GM18508 (cell line): ENCODE data around the gene HES2.
"Not testable (repeated sequence)": the region's sequence is repeated elsewhere in the genome, so short reads cannot be mapped to it uniquely, and the experiment has no call there.

Source experiments
- ATAC-seq: cut with Tn5 transposase; IDR thresholded peaks from one replicate; pipeline ENCODE4 v1.9.1; 2021; ENCODE audit warnings: moderate number of reproducible peaks; ENCODE audit not compliant: insufficient read depth, unreplicated experiment

The HES2 gene

GRCh38 chr1:6454856-6455751, 35.4 kb upstream of the HES2 start:
- ATAC-seq, result no peak

- not testable (repeated sequence) for ATAC-seq
Observed at GRCh38 chr1:6453895-6454855, 34.5 kb upstream of the HES2 start.

DNA sequence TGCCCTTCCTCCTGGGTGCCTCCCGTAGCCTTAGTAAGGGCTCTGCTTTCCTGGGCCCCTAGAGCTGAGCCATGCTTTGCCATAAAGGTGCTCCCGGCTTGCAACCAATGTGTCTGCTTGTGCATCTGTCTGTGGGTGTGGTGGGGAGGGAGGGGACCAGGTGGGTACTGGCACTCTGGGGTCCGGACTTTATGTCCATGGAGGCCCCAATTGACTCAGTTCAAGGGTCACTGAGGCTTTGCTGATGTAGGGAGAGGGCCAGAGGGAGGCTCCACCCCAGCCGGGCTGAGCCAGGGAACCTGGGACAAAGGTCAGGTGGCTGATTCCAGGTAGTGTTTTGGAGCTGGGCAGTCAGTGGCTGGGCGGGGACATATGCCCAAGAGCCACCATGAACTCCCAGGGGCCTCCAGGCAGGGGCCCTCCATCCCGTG, 31.2 kb upstream of the HES2 start:
- ATAC-seq, result no peak

- ATAC-seq, result not testable (repeated sequence)
Observed at GRCh38 chr1:6450486-6450885, 30.8 kb upstream of the HES2 start.

DNA sequence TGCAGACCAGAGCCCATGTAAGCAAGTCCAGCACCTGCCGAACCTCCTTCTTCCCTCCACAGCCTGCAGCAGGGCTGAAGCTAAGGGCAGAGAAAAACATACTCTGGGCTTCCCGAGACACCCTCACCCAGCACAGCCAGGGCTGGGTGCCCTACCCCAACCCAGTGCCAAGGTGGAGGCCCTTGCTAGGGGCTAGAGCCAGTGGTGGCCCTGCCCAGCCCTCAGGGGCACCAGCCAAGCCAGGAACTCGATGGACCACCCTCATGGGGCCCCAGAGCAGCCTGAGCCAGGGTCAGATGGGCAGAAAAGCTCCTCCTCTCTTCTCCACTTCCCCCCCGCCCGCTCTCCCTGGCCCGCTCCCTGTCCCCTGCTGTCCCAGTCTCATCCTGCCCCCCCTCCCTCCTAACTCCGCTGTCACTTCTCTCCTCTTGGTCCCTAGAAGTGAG, 30.3 kb upstream of the HES2 start:
- no peak for ATAC-seq

DNA sequence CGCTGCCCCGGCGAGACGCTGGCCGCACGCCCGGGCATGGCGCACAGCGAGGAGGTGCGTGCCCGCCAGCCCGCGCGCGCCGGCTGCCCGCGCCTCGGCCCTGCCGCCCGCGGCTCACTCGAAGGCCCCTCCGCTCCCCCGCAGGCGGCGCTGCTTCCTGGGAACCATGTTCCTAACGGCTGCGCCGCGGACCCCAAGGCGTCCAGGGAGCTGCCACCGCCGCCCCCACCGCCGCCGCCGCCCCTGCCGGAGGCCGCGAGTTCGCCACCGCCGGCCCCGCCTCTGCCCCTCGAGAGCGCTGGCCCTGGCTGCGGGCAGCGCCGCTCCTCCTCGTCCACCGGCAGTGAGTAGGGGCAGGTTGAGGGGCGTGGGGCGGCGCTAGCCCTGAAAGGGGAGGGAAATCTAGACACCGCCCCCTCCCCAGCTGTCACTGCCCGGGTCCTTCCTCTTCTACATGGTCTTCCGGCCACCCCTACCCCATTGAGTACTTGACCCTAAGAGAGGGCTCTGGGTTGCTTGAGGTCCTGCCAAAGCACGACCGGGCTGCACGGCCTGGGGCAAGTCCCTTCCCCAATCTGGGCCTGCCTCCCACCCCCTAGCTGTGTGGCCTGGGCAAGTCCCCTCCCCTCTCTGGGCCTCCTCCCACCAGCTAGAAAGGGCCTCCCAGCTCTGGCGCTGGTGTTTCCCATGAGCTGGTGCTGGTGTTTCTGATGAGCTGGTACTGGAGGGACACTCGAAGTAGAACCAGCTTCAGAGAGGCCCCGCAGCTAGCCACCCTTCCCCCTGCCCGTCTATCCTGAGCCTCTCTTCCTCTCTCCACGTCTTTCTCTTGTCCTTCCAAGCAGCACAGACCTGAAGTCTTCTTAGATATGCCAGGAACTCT, 29.3 kb upstream of the HES2 start:
- no peak for ATAC-seq

DNA sequence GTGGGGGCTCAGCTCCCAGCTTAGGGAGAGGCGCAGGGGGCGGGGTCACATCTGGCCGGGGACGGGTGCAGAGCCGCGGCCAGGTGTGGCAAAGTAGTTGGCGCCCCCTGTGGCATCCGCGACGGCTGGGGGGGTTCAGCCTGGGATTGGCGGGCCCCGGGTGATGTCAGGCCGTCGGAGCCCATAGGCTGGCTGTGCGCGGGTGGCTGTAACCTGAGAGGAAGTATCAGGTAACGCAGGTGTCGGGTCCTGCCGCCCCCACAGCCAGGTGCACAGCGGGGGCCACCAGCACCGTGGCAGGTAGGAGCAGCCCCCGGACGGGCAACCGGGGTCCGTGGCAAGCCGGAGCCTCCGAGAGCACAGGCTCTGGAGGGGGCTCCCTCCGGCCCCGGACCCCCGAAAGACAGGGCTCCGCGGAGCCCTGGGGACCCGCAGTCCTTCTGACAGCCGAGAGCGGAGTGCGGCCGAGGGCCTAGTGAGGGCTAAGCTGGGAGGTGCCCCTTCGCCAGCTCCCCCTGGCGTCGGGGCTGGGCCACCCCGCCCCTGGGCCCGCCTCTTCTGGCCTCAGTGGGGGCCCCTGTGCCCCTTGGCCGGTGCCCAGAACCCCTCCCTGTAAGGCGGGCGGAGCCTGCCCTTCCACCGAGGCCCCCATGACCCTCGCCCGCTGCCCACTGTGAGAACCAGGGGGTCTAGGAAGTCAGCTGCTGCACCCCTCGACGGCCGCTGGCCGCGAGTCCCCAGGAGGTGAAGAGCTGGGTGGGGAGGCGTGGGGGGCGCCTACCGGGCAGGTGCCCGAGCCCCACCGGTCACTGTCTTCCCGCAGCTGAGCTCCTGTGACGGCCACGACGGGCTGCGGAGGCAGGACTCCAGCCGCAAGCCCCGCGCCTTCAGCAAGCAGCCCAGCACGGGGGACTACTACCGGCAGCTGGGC, 28.4 kb upstream of the HES2 start:
- no peak for ATAC-seq

DNA sequence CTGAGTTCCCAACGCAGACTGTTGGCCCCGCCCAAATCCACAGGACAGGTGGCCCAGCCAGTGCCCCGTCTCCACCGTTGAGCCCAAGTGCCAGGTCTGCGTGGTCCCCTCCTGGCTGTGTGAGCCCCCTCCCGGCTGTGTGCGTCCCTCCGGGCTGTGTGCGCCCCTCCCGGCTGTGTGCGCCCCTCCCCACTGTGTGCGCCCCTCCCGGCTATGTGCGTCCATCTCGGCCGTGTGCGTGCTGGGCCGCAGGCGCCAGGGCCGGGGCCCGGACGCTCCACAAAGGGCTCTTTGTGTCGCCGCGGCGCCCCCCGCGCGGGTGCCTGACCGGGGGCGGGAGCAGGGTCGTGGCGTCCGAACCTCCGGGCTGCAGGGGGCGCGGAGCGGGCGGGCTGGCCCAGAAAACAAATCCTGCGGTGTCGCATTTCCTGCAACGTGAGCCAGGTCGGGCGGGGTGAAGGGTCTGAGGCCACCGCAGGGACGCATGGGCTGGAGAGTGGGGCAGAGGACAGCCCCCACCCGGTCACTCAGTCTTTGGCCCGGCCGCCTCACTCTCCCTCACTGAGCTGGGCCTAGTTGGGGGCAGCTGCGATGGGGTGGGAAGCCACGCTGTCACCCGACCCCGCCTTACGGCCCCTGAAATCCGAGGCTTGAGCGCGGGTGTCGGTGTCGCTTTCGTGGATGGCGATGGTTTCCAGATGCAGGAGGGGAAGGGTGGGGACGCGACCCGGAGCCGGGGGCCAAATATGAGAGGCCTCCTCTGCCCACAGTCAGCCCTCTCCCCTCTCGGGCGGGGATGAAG, 27.5 kb upstream of the HES2 start:
- ATAC-seq, result no peak

DNA sequence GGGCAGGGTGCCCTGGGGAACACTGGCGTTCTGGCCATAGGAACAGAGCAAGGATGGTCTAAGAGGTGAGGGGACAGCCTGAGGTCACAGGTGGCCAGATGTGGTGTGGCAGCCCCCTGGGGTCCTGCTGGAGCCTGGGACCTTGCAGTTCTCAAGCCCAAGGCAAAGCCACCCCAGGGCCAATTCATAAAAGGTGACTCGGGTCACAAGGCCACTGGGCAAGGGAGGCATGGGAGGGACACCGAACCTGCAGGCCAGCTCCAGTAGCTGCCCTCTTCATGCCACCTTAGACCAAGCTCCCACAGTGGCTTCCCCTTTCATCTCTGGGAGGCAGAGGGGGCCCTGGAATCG, 26.9 kb upstream of the HES2 start:
- no peak for ATAC-seq

DNA sequence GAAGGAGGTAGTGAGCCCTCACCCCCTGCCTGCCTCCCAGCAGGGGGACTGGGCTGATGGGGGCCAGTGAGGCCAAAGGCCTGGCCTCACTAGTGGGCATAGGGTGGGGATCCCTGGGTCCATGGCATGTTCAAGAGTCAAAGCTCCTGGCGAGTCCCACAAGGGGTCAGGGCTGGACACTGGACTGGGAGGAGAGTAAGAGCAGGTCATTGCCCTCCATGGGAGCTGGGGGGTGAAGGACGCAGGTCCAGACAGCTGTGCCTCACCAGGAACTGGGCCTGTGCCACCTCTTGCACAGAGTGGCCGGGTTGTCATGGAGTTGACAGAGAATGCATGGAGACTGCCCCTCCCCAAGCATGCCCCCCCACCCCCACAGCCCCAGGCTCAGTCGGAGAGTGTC, 26.2 kb upstream of the HES2 start:
- ATAC-seq, result not testable (repeated sequence)

DNA sequence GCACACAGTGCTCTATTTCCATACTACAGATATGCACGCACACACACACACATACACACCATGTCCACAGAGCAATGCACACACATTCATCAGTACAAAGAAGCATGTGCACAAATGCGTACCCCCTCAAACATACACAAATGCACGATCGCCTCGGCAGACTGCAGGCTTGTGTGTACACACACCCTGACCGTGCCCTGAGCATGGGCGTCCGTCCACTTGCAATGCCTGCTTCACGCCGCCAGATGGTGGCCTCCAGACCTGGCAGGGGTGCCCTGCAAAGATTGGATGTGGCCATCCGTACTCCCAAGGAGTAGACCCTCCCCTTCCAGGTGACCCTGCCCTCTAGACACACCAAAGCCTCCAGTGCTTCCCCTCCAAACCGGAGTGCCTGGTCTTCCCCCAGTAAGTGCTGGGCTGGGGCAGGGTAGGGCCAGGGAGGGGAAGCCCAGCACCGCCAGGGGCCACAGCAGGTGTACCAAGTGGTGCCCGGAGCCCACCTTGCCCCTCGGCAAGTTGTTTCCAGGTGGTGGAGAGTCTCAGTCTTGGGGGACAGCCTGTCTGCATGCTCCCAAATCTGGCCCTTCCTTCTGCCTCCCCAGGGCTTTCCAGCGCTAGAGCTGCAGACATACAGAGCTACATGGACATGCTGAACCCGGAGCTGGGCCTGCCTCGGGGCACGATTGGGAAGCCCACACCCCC, 25.5 kb upstream of the HES2 start:
- ATAC-seq, result no peak

DNA sequence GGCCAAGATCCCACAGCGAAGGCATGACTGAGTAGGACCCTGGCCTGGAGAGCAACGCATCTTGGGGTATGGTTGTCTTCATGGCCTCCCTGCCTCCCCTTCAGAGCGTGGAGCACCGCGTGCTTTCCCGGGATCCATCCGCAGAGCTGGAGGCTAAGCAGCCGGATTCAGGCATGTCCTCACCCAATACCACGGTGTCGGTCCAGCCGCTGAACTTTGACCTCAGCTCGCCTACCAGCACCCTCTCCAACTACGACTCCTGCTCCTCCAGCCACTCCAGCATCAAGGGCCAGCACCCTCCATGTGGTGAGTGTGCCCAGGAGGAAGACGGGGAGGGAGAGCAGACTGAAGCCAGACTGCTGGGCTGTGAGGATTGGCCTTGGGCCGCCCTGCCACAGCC, 24.7 kb upstream of the HES2 start:
- no peak for ATAC-seq

DNA sequence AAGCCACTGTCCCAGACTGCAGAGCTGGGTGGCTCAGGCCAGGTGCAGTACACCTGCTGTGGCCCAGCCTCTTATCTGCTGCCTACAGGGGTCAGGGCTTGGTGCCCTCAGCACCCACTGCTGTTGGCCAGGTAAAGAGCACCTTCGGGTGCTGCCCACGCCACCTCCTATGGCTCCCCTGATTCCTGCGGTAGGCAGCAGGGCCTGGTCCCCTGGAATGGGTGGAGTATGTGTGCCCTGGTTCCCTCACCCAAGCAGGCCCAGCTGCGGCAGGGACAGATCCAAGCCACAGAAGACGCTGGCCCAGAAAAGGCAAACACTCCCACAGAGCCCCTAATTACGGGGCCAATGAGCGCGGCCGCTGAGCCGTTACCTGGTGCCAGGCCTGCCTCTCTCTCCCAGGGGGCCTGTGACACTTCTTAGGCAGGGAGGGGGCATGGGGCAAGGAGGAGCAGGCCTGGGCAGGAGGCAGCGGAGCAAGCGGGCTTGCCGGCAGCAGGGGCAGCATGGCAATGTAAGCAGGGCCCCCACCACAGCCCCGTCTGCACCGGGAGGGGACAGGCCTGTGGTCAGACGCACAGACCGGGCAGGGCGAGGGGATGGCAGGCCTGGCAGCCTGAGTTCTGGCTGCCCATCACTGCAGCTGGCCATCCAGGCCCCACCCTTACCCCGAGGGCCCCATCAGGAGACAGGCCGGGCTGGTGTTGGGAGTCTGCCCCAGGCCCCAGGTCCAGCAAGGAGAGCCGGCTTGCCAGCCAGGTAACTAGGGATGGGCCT, 23.8 kb upstream of the HES2 start:
- no peak for ATAC-seq

DNA sequence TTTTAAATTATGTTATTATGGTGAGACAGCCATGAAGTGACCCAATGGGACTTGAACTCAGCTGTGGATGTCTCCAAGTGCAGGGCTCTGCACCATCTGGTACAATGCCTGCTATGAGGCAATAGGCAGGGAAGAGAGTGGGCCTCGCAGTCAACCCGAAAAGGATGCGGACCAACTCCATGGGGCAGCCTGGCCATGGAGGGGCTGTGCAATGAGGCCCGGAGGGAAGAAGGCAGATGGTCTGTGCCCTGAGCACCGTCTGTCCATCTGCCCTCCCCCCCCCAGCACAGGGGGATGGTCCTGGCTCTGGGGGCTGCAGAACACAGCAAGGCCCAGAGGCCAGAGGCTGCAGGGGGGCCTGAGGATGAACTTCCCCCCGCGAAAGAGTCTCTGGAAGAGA, 21.9 kb upstream of the HES2 start:
- ATAC-seq, result no peak

DNA sequence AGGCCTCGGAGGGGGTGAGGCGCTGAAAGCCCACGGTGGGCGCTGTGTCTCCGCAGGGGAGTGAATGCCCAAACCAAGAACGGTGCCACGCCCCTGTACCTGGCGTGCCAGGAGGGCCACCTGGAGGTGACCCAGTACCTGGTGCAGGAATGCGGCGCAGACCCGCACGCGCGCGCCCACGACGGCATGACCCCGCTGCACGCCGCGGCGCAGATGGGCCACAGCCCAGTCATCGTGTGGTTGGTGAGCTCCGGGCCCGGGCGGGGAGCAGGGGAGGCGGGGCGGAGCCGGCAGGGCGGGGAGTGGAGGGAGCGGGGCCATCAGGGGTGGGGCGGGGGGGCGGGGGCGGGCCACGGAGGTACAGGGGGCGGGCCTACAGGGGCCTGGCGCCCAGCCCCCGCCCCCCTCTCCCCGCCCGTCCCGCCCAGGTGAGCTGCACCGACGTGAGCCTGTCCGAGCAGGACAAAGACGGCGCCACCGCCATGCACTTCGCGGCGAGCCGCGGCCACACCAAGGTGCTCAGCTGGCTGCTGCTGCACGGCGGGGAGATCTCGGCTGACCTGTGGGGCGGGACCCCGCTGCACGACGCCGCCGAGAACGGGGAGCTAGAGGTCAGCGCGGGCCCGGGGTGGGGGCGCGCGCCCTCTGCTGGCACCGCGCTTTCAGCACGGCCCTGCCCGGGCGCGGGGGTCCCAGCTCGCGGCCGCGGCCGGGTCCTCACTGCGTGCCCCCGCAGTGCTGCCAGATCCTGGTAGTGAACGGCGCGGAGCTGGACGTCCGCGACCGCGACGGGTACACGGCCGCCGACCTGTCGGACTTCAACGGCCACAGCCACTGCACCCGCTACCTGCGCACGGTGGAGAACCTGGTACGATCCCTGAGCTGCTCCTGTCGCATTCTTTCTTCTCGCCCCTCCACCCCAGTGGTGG, 20.7 kb upstream of the HES2 start:
- no peak for ATAC-seq

GRCh38 chr1:6438047-6438525, 18.4 kb upstream of the HES2 start:
- no peak for ATAC-seq
